Measurements from ENCODE around the gene COL25A1.

Gene COL25A1

GRCh38 chr4:109043286-109043685, 259.2 kb downstream of the COL25A1 start:
- POLR2A ChIA-PET: no interaction called here
- Histone ChIP-seq H3K27ac (ENCODE audit: insufficient read depth in 1 of 2, low read depth in 1 of 2, low read length in 2 of 2, poor library complexity in 1 of 2, severe bottlenecking in 2 of 2) (no peak overlapping the region), H3K27me3 (replicated peaks in 2 of 5; ENCODE audit: control insufficient read depth in 4 of 5, insufficient read depth in 5 of 5, low read length in 4 of 5) (no peaks in the 10 kb centered on the region), H3K4me1 (ENCODE audit: control extremely low read depth in 1 of 4, control insufficient read depth in 4 of 4, insufficient read depth in 4 of 4, low read length in 3 of 4) (peaks cover 14 to 36% (median 23%) of the 10 kb centered on the region in 4 experiments), H3K36me3 (ENCODE audit: control insufficient read depth in 4 of 4, insufficient read depth in 4 of 4, low read length in 3 of 4) (no peaks in the 10 kb centered on the region), H3K4me3 (ENCODE audit: control insufficient read depth in 1 of 7, extremely low read depth in 1 of 7, insufficient read depth in 4 of 7, low read depth in 2 of 7, low read length in 6 of 7) (no peak overlapping the region), H3K9me3 (ENCODE audit: control extremely low read depth in 1 of 5, control insufficient read depth in 4 of 5, insufficient read depth in 2 of 5, low read depth in 1 of 5, low read length in 4 of 5) (peaks cover 0 to 3% (median 0%) of the 10 kb centered on the region in 5 experiments)
- WGBS (ENCODE audit: insufficient coverage): no CpG with 5 or more reads among the region's 3 CpGs
- CTCF ChIA-PET: no interaction called here
- DNase-seq: no peak

- Histone ChIP-seq H3K36me3 (ENCODE audit: control insufficient read depth in 4 of 4, insufficient read depth in 4 of 4, low read length in 3 of 4) (no peaks in the 10 kb centered on the region), H3K27ac (ENCODE audit: insufficient read depth in 1 of 2, low read depth in 1 of 2, low read length in 2 of 2, poor library complexity in 1 of 2, severe bottlenecking in 2 of 2) (no peak overlapping the region), H3K4me3 (ENCODE audit: control insufficient read depth in 1 of 7, extremely low read depth in 1 of 7, insufficient read depth in 4 of 7, low read depth in 2 of 7, low read length in 6 of 7) (no peak overlapping the region), H3K9me3 (ENCODE audit: control extremely low read depth in 1 of 5, control insufficient read depth in 4 of 5, insufficient read depth in 2 of 5, low read depth in 1 of 5, low read length in 4 of 5) (peaks cover 0 to 3% (median 0%) of the 10 kb centered on the region in 5 experiments), H3K27me3 (replicated peaks in 2 of 5; ENCODE audit: control insufficient read depth in 4 of 5, insufficient read depth in 5 of 5, low read length in 4 of 5) (no peaks in the 10 kb centered on the region), H3K4me1 (ENCODE audit: control extremely low read depth in 1 of 4, control insufficient read depth in 4 of 4, insufficient read depth in 4 of 4, low read length in 3 of 4) (peaks cover 11 to 30% (median 21%) of the 10 kb centered on the region in 4 experiments)
- ChIA-PET POLR2A (no interaction called here), CTCF (no interaction called here)
- 17% methylated on average over 1 of the region's 3 CpGs for WGBS (ENCODE audit: insufficient coverage)
- DNase-seq: no peak
Measured at GRCh38 chr4:109041463-109042360, 260.7 kb downstream of the COL25A1 start.

DNA sequence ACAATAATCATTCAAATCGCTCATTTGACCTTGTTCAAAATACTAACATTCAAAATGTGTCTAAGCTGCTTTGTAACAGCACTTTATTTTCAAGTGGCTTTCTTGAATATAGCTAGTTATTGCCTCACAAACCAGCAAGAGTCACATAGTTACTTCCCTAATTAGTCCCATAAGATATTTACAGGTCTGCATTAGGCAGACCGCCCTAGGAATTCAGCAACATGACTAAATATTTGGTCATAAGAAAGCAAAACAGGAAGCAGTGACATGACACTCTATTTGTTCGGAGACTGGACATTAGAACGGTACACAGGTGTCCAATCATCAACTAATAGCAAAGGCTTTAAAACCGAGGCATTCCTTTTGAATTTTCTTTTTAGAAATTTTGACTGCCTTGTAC, 262.0 kb downstream of the COL25A1 start:
- peaks cover 0 to 3% (median 0%) of the 10 kb centered on the region in 5 experiments for H3K9me3 ChIP-seq (ENCODE audit: control extremely low read depth in 1 of 5, control insufficient read depth in 4 of 5, insufficient read depth in 2 of 5, low read depth in 1 of 5, low read length in 4 of 5)
- no peak overlapping the region for H3K4me3 ChIP-seq (ENCODE audit: control insufficient read depth in 1 of 7, extremely low read depth in 1 of 7, insufficient read depth in 4 of 7, low read depth in 2 of 7, low read length in 6 of 7)
- no peaks in the 10 kb centered on the region for H3K36me3 ChIP-seq (ENCODE audit: control insufficient read depth in 4 of 4, insufficient read depth in 4 of 4, low read length in 3 of 4)
- DNase-seq: peak in 2 of 3 donors; percentile 41 to 52
- peaks cover 3 to 17% (median 10%) of the 10 kb centered on the region in 4 experiments for H3K4me1 ChIP-seq (ENCODE audit: control extremely low read depth in 1 of 4, control insufficient read depth in 4 of 4, insufficient read depth in 4 of 4, low read length in 3 of 4)
- H3K27ac ChIP-seq (ENCODE audit: insufficient read depth in 1 of 2, low read depth in 1 of 2, low read length in 2 of 2, poor library complexity in 1 of 2, severe bottlenecking in 2 of 2): no peak overlapping the region
- WGBS (ENCODE audit: insufficient coverage): 93% methylated on average over 3 of the region's 5 CpGs
- POLR2A ChIA-PET: no interaction called here
- no peaks in the 10 kb centered on the region for H3K27me3 ChIP-seq (replicated peaks in 2 of 5; ENCODE audit: control insufficient read depth in 4 of 5, insufficient read depth in 5 of 5, low read length in 4 of 5)
- CTCF ChIA-PET: no interaction called here

- Histone ChIP-seq H3K4me1 (ENCODE audit: control extremely low read depth in 1 of 4, control insufficient read depth in 4 of 4, insufficient read depth in 4 of 4, low read length in 3 of 4) (peaks cover 0 to 6% (median 4%) of the 10 kb centered on the region in 4 experiments), H3K27me3 (replicated peaks in 2 of 5; ENCODE audit: control insufficient read depth in 4 of 5, insufficient read depth in 5 of 5, low read length in 4 of 5) (no peaks in the 10 kb centered on the region), H3K27ac (ENCODE audit: insufficient read depth in 1 of 2, low read depth in 1 of 2, low read length in 2 of 2, poor library complexity in 1 of 2, severe bottlenecking in 2 of 2) (no peak overlapping the region), H3K4me3 (ENCODE audit: control insufficient read depth in 1 of 7, extremely low read depth in 1 of 7, insufficient read depth in 4 of 7, low read depth in 2 of 7, low read length in 6 of 7) (no peak overlapping the region), H3K36me3 (ENCODE audit: control insufficient read depth in 4 of 4, insufficient read depth in 4 of 4, low read length in 3 of 4) (no peaks in the 10 kb centered on the region), H3K9me3 (ENCODE audit: control extremely low read depth in 1 of 5, control insufficient read depth in 4 of 5, insufficient read depth in 2 of 5, low read depth in 1 of 5, low read length in 4 of 5) (no peaks in the 10 kb centered on the region)
- no peak for DNase-seq
- POLR2A ChIA-PET: no interaction called here
- WGBS (ENCODE audit: insufficient coverage): no CpG with 5 or more reads among the region's 2 CpGs
- CTCF ChIA-PET: no interaction called here
Measured at GRCh38 chr4:109037026-109037425, 265.4 kb downstream of the COL25A1 start.

GRCh38 chr4:109033993-109034392, 268.5 kb downstream of the COL25A1 start:
- DNase-seq: no peak
- CTCF ChIA-PET: no interaction called here
- Histone ChIP-seq H3K4me1 (ENCODE audit: control extremely low read depth in 1 of 4, control insufficient read depth in 4 of 4, insufficient read depth in 4 of 4, low read length in 3 of 4) (no peaks in the 10 kb centered on the region), H3K36me3 (ENCODE audit: control insufficient read depth in 4 of 4, insufficient read depth in 4 of 4, low read length in 3 of 4) (no peaks in the 10 kb centered on the region), H3K9me3 (ENCODE audit: control extremely low read depth in 1 of 5, control insufficient read depth in 4 of 5, insufficient read depth in 2 of 5, low read depth in 1 of 5, low read length in 4 of 5) (peaks cover 0 to 2% (median 0%) of the 10 kb centered on the region in 5 experiments), H3K4me3 (ENCODE audit: control insufficient read depth in 1 of 7, extremely low read depth in 1 of 7, insufficient read depth in 4 of 7, low read depth in 2 of 7, low read length in 6 of 7) (no peak overlapping the region), H3K27ac (ENCODE audit: insufficient read depth in 1 of 2, low read depth in 1 of 2, low read length in 2 of 2, poor library complexity in 1 of 2, severe bottlenecking in 2 of 2) (no peak overlapping the region), H3K27me3 (replicated peaks in 2 of 5; ENCODE audit: control insufficient read depth in 4 of 5, insufficient read depth in 5 of 5, low read length in 4 of 5) (no peaks in the 10 kb centered on the region)
- POLR2A ChIA-PET: no interaction called here
- WGBS (ENCODE audit: insufficient coverage): no CpG with 5 or more reads among the region's 1 CpG

DNA sequence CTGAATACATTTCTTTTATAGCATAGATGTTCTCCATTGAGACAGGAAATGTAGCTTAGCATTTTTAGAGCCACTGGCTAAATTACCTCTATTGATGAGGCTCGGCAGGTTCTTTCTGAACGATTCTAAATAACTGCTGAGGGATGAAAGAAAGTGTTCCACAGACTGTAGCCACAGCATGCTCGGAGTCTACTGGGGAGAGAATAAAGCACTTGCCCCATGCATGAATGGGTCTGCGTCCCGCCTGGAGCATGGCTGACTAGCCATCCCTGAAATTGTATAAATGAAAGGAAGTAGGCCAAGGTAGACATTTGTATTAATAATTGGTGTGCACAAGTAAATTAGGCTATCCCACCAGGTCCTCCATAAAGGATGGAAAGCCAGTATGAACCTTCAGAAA, 269.8 kb downstream of the COL25A1 start:
- 100% methylated on average over 5 of the region's 5 CpGs for WGBS (ENCODE audit: insufficient coverage)
- POLR2A ChIA-PET: no interaction called here

GRCh38 chr4:109029987-109030386, 272.5 kb downstream of the COL25A1 start:
- H3K27ac ChIP-seq (ENCODE audit: insufficient read depth in 1 of 2, low read depth in 1 of 2, low read length in 2 of 2, poor library complexity in 1 of 2, severe bottlenecking in 2 of 2): no peak overlapping the region
- no peaks in the 10 kb centered on the region for H3K4me1 ChIP-seq (ENCODE audit: control extremely low read depth in 1 of 4, control insufficient read depth in 4 of 4, insufficient read depth in 4 of 4, low read length in 3 of 4)
- H3K27me3 ChIP-seq (replicated peaks in 2 of 5; ENCODE audit: control insufficient read depth in 4 of 5, insufficient read depth in 5 of 5, low read length in 4 of 5): no peaks in the 10 kb centered on the region
- 94% methylated on average over 4 of the region's 4 CpGs for WGBS (ENCODE audit: insufficient coverage)
- ChIA-PET CTCF (interaction anchor here (1.1 kb wide), 1 partner anchor 13 kb away, joined by 4 read pairs; no protein-coding TSS in a partner anchor), POLR2A (no interaction called here)
- no peak overlapping the region for H3K4me3 ChIP-seq (ENCODE audit: control insufficient read depth in 1 of 7, extremely low read depth in 1 of 7, insufficient read depth in 4 of 7, low read depth in 2 of 7, low read length in 6 of 7)
- no peak for DNase-seq
- peaks cover 0 to 2% (median 0%) of the 10 kb centered on the region in 5 experiments for H3K9me3 ChIP-seq (ENCODE audit: control extremely low read depth in 1 of 5, control insufficient read depth in 4 of 5, insufficient read depth in 2 of 5, low read depth in 1 of 5, low read length in 4 of 5)
- no peaks in the 10 kb centered on the region for H3K36me3 ChIP-seq (ENCODE audit: control insufficient read depth in 4 of 4, insufficient read depth in 4 of 4, low read length in 3 of 4)

More for the DNA sequence above, 269.8 kb downstream of the COL25A1 start:
- Histone ChIP-seq H3K36me3 (ENCODE audit: control insufficient read depth in 4 of 4, insufficient read depth in 4 of 4, low read length in 3 of 4) (no peaks in the 10 kb centered on the region), H3K27ac (ENCODE audit: insufficient read depth in 1 of 2, low read depth in 1 of 2, low read length in 2 of 2, poor library complexity in 1 of 2, severe bottlenecking in 2 of 2) (no peak overlapping the region), H3K4me3 (ENCODE audit: control insufficient read depth in 1 of 7, extremely low read depth in 1 of 7, insufficient read depth in 4 of 7, low read depth in 2 of 7, low read length in 6 of 7) (no peak overlapping the region), H3K9me3 (ENCODE audit: control extremely low read depth in 1 of 5, control insufficient read depth in 4 of 5, insufficient read depth in 2 of 5, low read depth in 1 of 5, low read length in 4 of 5) (peaks cover 0 to 2% (median 0%) of the 10 kb centered on the region in 5 experiments), H3K4me1 (ENCODE audit: control extremely low read depth in 1 of 4, control insufficient read depth in 4 of 4, insufficient read depth in 4 of 4, low read length in 3 of 4) (no peaks in the 10 kb centered on the region), H3K27me3 (replicated peaks in 2 of 5; ENCODE audit: control insufficient read depth in 4 of 5, insufficient read depth in 5 of 5, low read length in 4 of 5) (no peaks in the 10 kb centered on the region)
- DNase-seq: no peak
- CTCF ChIA-PET: no interaction called here

Measured in common myeloid progenitor, CD34-positive (primary cell).